ENCODE measurements around the gene NFIB. TPM values are rescaled to one million over a fixed set of nuclear protein-coding genes. Genes with fewer than 3 reads are reported as not detected.

Gene NFIB
- total RNA-seq, 1 donor from 2014 or later: 99.9 TPM

DNA sequence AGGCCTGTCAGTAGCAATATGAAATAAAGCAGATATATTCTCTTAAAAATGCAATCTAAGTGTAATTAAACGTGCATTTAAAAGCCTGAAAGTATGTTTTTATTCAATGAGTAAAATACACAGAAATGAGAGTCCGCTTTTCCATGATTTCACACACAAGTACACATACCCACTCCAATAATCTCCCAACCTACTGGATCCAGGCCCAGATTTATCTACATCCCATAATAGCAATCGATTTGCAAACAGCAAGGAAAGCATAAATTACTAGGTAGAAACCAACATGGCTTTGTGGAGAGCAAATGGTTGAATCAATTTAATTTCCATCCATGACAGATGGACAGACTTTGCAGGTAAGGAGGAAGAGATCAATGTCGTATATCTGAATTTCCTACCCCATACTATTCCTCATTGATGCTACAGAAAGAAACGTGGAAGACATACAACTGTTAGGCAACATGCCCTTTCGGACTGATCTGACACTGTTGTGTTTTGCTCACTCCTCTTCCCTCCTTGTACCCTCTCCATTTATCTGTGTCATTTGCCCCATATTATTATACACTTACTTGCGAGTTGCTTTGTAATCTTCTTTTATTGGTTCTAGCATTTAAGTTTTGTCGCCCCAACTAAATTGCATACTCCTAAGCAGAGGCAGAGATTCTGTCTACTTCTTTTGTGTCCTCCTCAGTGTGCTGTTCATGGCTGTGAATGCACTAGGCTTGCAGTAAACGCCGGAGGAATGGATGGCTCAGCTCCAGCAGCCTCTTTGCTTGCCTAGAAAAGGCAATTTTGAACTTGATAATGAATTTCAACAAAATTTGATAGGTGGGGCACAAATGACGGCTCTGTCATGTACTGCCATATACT lies 133.6 kb downstream of the NFIB start:
- H3K27me3 ChIP-seq: no peaks in the 10 kb centered on the region
- peaks cover 0 to 31% of the 10 kb centered on the region in 2 donors for H3K4me1 ChIP-seq
- H3K36me3 ChIP-seq: no peaks in the 10 kb centered on the region
- no peaks in the 10 kb centered on the region for H3K9me3 ChIP-seq
- H3K4me3 ChIP-seq: peak overlapping the region; percentile 23 to 28
- no peak for DNase-seq (ENCODE audit: low spot score in 2 of 2)
- TF ChIP-seq CTCF (IDR thresholded peaks at IDR 0.05): no peak
- intact Hi-C loops (cut with DNase I): no loop called here
- H3K27ac ChIP-seq: peak overlapping the region; percentile 38 to 47

GRCh38 chr9:14179449-14179848 lies 134.5 kb downstream of the NFIB start:
- Histone ChIP-seq H3K27ac (no peak overlapping the region), H3K4me3 (no peak overlapping the region), H3K27me3 (no peaks in the 10 kb centered on the region), H3K36me3 (no peaks in the 10 kb centered on the region), H3K4me1 (peaks cover 0 to 32% of the 10 kb centered on the region in 2 donors), H3K9me3 (no peaks in the 10 kb centered on the region)
- no peak for DNase-seq (ENCODE audit: low spot score in 2 of 2)
- intact Hi-C loops (cut with DNase I): no loop called here
- TF ChIP-seq CTCF (IDR thresholded peaks at IDR 0.05): no peak

GRCh38 chr9:14175778-14176177 lies 138.2 kb downstream of the NFIB start:
- intact Hi-C loops (cut with DNase I): no loop called here

GRCh38 chr9:14173713-14174112 lies 140.2 kb downstream of the NFIB start:
- intact Hi-C loops (cut with DNase I): no loop called here
- H3K27me3 ChIP-seq: no peaks in the 10 kb centered on the region
- H3K4me1 ChIP-seq: peaks cover 0 to 12% of the 10 kb centered on the region in 2 donors
- no peaks in the 10 kb centered on the region for H3K36me3 ChIP-seq
- H3K4me3 ChIP-seq: no peak overlapping the region
- no peak for DNase-seq (ENCODE audit: low spot score in 2 of 2)
- no peaks in the 10 kb centered on the region for H3K9me3 ChIP-seq
- no peak overlapping the region for H3K27ac ChIP-seq
- no peak for TF ChIP-seq CTCF (IDR thresholded peaks at IDR 0.05)

More at GRCh38 chr9:14175778-14176177, 138.2 kb downstream of the NFIB start:
- no peaks in the 10 kb centered on the region for H3K36me3 ChIP-seq
- H3K4me1 ChIP-seq: peaks cover 0 to 29% of the 10 kb centered on the region in 2 donors
- no peak overlapping the region for H3K4me3 ChIP-seq
- peak overlapping the region; percentile 34 to 62 for H3K27ac ChIP-seq
- DNase-seq (ENCODE audit: low spot score in 2 of 2): no peak
- TF ChIP-seq CTCF (IDR thresholded peaks at IDR 0.05): no peak
- H3K9me3 ChIP-seq: no peaks in the 10 kb centered on the region
- H3K27me3 ChIP-seq: no peaks in the 10 kb centered on the region

GRCh38 chr9:14170973-14171596 lies 142.9 kb downstream of the NFIB start:
- DNase-seq (ENCODE audit: low spot score in 2 of 2): no peak
- Histone ChIP-seq H3K9me3 (no peaks in the 10 kb centered on the region), H3K27ac (no peak overlapping the region), H3K4me3 (no peak overlapping the region), H3K4me1 (peaks cover 0 to 10% of the 10 kb centered on the region in 2 donors), H3K36me3 (no peaks in the 10 kb centered on the region), H3K27me3 (no peaks in the 10 kb centered on the region)
- intact Hi-C loops (cut with DNase I): no loop called here
- TF ChIP-seq CTCF (IDR thresholded peaks at IDR 0.05): no peak
